ENCODE measurements around the gene MAGI2. TPM values are rescaled to one million over a fixed set of nuclear protein-coding genes. Genes with fewer than 3 reads are reported as not detected.

The MAGI2 gene
- total and polyA plus RNA-seq, 2 of the 13 experiments (the other 11 are each of a cell fraction or from before 2014, with no cell fraction given), result 1.5 to 3.8 TPM

DNA sequence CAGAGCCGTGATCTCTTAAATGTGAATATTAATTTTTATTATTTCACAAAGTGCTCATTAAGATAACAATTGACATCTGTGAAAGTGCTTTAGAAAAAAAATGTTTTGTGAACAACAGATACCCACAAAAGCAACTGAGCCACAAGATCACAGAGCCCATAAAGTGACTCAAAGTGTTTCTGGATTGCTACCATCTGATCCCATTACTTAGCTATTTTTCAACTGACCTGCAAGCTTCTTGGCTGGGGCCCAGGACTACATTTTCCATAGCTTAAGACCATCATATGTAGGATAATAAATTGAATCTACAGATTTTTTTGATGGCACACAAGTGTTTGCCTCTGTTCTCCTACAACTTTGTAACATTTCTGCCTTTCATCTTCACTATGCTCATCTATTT is 980.4 kb downstream of the MAGI2 start (continued):
- TF ChIP-seq HNRNPH1 (optimal IDR thresholded peaks at IDR 0.05; ENCODE audit: low read depth, low read length), result no peak
- no peak for TF ChIP-seq SPEN (CRISPR knock-in tag; IDR thresholded peaks at IDR 0.05; ENCODE audit: low read depth)

DNA sequence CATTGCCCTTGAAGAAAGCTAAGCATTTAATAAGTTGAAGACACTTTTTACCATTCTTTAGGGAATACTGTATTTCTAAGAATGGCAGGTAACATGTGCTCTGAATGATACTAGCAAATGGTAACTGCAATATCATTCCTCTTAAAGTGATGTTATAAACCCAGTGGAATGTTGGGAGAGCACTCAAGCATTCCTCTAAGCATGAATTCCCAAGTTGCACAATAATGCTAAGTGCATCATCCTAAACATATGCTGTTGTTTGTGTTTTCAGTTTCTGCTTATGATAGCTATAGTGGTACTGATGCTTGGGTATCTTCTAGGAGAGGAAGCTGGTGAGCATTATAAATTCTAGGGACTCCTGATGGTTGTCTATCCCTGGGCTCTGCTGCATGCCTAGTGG is 980.9 kb downstream of the MAGI2 start:
- POLR2A ChIA-PET, result no interaction called here
- FAIRE-seq (no peak), ATAC-seq (no peak), DNase-seq (ENCODE audit: low spot score) (no peak)
- TF ChIP-seq, protein P1, sequence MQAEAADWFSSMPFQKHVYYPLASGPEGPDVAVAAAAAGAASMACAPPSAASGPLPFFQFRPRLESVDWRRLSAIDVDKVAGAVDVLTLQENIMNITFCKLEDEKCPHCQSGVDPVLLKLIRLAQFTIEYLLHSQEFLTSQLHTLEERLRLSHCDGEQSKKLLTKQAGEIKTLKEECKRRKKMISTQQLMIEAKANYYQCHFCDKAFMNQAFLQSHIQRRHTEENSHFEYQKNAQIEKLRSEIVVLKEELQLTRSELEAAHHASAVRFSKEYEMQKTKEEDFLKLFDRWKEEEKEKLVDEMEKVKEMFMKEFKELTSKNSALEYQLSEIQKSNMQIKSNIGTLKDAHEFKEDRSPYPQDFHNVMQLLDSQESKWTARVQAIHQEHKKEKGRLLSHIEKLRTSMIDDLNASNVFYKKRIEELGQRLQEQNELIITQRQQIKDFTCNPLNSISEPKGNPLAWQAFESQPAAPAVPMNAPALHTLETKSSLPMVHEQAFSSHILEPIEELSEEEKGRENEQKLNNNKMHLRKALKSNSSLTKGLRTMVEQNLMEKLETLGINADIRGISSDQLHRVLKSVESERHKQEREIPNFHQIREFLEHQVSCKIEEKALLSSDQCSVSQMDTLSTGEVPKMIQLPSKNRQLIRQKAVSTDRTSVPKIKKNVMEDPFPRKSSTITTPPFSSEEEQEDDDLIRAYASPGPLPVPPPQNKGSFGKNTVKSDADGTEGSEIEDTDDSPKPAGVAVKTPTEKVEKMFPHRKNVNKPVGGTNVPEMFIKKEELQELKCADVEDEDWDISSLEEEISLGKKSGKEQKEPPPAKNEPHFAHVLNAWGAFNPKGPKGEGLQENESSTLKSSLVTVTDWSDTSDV (CRISPR knock-in tag; IDR thresholded peaks at IDR 0.05), result no peak
- TF ChIP-seq MAFG (CRISPR knock-in tag; IDR thresholded peaks at IDR 0.05), result no peak
- TF ChIP-seq, protein P2, sequence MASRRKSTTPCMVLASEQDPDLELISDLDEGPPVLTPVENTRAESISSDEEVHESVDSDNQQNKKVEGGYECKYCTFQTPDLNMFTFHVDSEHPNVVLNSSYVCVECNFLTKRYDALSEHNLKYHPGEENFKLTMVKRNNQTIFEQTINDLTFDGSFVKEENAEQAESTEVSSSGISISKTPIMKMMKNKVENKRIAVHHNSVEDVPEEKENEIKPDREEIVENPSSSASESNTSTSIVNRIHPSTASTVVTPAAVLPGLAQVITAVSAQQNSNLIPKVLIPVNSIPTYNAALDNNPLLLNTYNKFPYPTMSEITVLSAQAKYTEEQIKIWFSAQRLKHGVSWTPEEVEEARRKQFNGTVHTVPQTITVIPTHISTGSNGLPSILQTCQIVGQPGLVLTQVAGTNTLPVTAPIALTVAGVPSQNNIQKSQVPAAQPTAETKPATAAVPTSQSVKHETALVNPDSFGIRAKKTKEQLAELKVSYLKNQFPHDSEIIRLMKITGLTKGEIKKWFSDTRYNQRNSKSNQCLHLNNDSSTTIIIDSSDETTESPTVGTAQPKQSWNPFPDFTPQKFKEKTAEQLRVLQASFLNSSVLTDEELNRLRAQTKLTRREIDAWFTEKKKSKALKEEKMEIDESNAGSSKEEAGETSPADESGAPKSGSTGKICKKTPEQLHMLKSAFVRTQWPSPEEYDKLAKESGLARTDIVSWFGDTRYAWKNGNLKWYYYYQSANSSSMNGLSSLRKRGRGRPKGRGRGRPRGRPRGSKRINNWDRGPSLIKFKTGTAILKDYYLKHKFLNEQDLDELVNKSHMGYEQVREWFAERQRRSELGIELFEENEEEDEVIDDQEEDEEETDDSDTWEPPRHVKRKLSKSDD (CRISPR knock-in tag; IDR thresholded peaks at IDR 0.05; ENCODE audit: low read depth), result no peak
- TF ChIP-seq MAF1 (CRISPR knock-in tag; IDR thresholded peaks at IDR 0.05; ENCODE audit: borderline replicate concordance), result no peak
- TF ChIP-seq, protein P3, sequence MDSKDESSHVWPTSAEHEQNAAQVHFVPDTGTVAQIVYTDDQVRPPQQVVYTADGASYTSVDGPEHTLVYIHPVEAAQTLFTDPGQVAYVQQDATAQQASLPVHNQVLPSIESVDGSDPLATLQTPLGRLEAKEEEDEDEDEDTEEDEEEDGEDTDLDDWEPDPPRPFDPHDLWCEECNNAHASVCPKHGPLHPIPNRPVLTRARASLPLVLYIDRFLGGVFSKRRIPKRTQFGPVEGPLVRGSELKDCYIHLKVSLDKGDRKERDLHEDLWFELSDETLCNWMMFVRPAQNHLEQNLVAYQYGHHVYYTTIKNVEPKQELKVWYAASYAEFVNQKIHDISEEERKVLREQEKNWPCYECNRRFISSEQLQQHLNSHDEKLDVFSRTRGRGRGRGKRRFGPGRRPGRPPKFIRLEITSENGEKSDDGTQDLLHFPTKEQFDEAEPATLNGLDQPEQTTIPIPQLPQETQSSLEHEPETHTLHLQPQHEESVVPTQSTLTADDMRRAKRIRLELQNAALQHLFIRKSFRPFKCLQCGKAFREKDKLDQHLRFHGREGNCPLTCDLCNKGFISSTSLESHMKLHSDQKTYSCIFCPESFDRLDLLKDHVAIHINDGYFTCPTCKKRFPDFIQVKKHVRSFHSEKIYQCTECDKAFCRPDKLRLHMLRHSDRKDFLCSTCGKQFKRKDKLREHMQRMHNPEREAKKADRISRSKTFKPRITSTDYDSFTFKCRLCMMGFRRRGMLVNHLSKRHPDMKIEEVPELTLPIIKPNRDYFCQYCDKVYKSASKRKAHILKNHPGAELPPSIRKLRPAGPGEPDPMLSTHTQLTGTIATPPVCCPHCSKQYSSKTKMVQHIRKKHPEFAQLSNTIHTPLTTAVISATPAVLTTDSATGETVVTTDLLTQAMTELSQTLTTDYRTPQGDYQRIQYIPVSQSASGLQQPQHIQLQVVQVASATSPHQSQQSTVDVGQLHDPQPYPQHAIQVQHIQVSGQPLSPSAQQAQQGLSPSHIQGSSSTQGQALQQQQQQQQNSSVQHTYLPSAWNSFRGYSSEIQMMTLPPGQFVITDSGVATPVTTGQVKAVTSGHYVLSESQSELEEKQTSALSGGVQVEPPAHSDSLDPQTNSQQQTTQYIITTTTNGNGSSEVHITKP (CRISPR knock-in tag; IDR thresholded peaks at IDR 0.05; ENCODE audit: low read depth), result no peak
- no peak for TF ChIP-seq ZKSCAN8 (CRISPR knock-in tag; IDR thresholded peaks at IDR 0.05; ENCODE audit: borderline replicate concordance)
- no peak overlapping the region for H2AFZ ChIP-seq (ENCODE audit: low read length)
- in situ Hi-C loops (cut with HindIII; ENCODE audit: extremely low pct_ligation_motif_present, low pct_unique_long_range_greater_than_20kb) (no loop called here), intact Hi-C loops (cut with micrococcal nuclease; ENCODE audit: unreplicated experiment) (no loop called here)
- no peaks in the 10 kb centered on the region for H4K20me1 ChIP-seq (ENCODE audit: insufficient read depth, low read length)
- no peak overlapping the region for H3K27ac ChIP-seq (ENCODE audit: extremely low read length, insufficient read depth, low read length)
- no peaks in the 10 kb centered on the region for H3K4me1 ChIP-seq (ENCODE audit: insufficient read depth, low read length)
- no peak overlapping the region for H3K4me2 ChIP-seq (ENCODE audit: low read depth, low read length)
- no peaks in the 10 kb centered on the region for H3K79me2 ChIP-seq (ENCODE audit: insufficient read depth, low read length)
- no peak overlapping the region for H3K9ac ChIP-seq (ENCODE audit: insufficient read depth, low read depth, low read length)
- no peak overlapping the region for H3K4me3 ChIP-seq (replicated peaks in 1 of 3; ENCODE audit: insufficient read depth in 1 of 3, low read depth in 2 of 3, low read length in 3 of 3)
- BruUV-seq (replicated peaks), result no TSS peak
- no peaks in the 10 kb centered on the region for H3K9me3 ChIP-seq (ENCODE audit: low read length)
- H3K27me3 ChIP-seq (ENCODE audit: control insufficient read depth in 1 of 2, insufficient read depth in 2 of 2, low read length in 2 of 2), result no peaks in the 10 kb centered on the region
- H3K36me3 ChIP-seq (replicated peaks in 1 of 2; ENCODE audit: control insufficient read depth in 1 of 2, insufficient read depth in 2 of 2, low read length in 2 of 2), result no peaks in the 10 kb centered on the region
- CTCF ChIA-PET (ENCODE audit: low intra/inter-chr PET ratio, low total read pairs), result no interaction called here
